Neural progenitor cell (in vitro differentiated cells): ENCODE data around the gene ZNF324B. TPM values are rescaled to one million over a fixed set of nuclear protein-coding genes. Genes with fewer than 3 reads are reported as not detected.
A peak's percentile ranks its signal among the peaks of the same experiment; 100 is the strongest.
"Not testable (repeated sequence)": the region's sequence is repeated elsewhere in the genome, so short reads cannot be mapped to it uniquely, and the experiment has no call there.

ENCODE experiments used
- DNase-seq: peaks from one replicate; pipeline ENCODE4 v3.0.0-alpha.2; 2016; ENCODE audit warnings: low spot score
- H2AFZ ChIP-seq: fragments of 200-600 bp; sonication (generic); replicated peaks from 2 replicates; pipeline ENCODE4 v1.6.1; 2016; ENCODE audit warnings: antibody characterized with exemption
- H3F3A ChIP-seq: fragments of 200-600 bp; sonication (generic); 2 replicates; pipeline ENCODE4 v1.6.1; 2016; ENCODE audit warnings: antibody characterized with exemption, low read depth
- H3K27ac ChIP-seq: fragments of 200-600 bp; sonication (generic); 2 replicates; pipeline ENCODE4 v1.5.1; 2016; ENCODE audit warnings: mild to moderate bottlenecking
- H3K27me3 ChIP-seq: fragments of 200-600 bp; sonication (generic); 2 replicates; pipeline ENCODE4 v1.6.1; 2016; ENCODE audit warnings: mild to moderate bottlenecking, moderate library complexity
- H3K36me3 ChIP-seq: fragments of 200-600 bp; sonication (generic); 2 replicates; pipeline ENCODE4 v1.5.1; 2016
- H3K4me1 ChIP-seq: fragments of 200-600 bp; sonication (generic); 2 replicates; pipeline ENCODE4 v1.6.1; 2016; ENCODE audit warnings: mixed run types
- H3K4me2 ChIP-seq: fragments of 200-600 bp; sonication (generic); 2 replicates; pipeline ENCODE4 v1.6.1; 2016
- H3K4me3 ChIP-seq: fragments of 200-600 bp; sonication (generic); 2 replicates; pipeline ENCODE4 v1.5.1; 2016
- H3K79me2 ChIP-seq: fragments of 200-600 bp; sonication (generic); 2 replicates; pipeline ENCODE4 v1.6.1; 2016; ENCODE audit warnings: low read depth
- H3K9ac ChIP-seq: fragments of 200-600 bp; sonication (generic); 2 replicates; pipeline ENCODE4 v1.6.1; 2016
- H3K9me3 ChIP-seq: fragments of 200-600 bp; sonication (generic); 2 replicates; pipeline ENCODE4 v1.5.1; 2016; ENCODE audit warnings: low read depth
- H4K20me1 ChIP-seq: fragments of 200-600 bp; sonication (generic); 2 replicates; pipeline ENCODE4 v1.6.1; 2016; ENCODE audit warnings: low read depth
- H3K27ac Mint-ChIP-seq: 3 replicates; pipeline ENCODE4 v1.8.0; 2021; ENCODE audit warnings: mixed read lengths
- H3K27me3 Mint-ChIP-seq: 2 replicates; pipeline ENCODE4 v1.8.0; 2022; ENCODE audit warnings: low read depth, mild to moderate bottlenecking, inconsistent platforms, moderate library complexity, mixed read lengths; ENCODE audit not compliant: insufficient read depth
- H3K36me3 Mint-ChIP-seq: 3 replicates; pipeline ENCODE4 v1.8.0; 2021; ENCODE audit warnings: mixed read lengths
- H3K4me1 Mint-ChIP-seq: 3 replicates; pipeline ENCODE4 v1.8.0; 2021; ENCODE audit warnings: mixed read lengths
- H3K4me3 Mint-ChIP-seq: 3 replicates; pipeline ENCODE4 v1.8.0; 2021; ENCODE audit warnings: mild to moderate bottlenecking, moderate library complexity, mixed read lengths
- H3K9me3 Mint-ChIP-seq: 3 replicates; pipeline ENCODE4 v1.8.0; 2020; ENCODE audit warnings: mixed read lengths
- EZH2 ChIP-seq: fragments of 200-600 bp; sonication (generic); IDR thresholded peaks from 2 replicates; pipeline ENCODE4 v1.6.1; 2017; ENCODE audit warnings: antibody characterized with exemption, mild to moderate bottlenecking, moderate library complexity
- EZH2phosphoT487 ChIP-seq: fragments of 200-600 bp; sonication (generic); IDR thresholded peaks from 2 replicates; pipeline ENCODE4 v1.6.1; 2017; ENCODE audit warnings: antibody characterized with exemption
- total RNA-seq: library from RNA; depleted of rRNA; stranded (reverse); fragments of >200 nt; gene quantifications from 2 replicates; pipeline ENCODE4 v1.2.3, GENCODE V29; 2015; ENCODE audit warnings: low replicate concordance
- TF ChIP-seq, protein P1 (sequence below): fragments of 200-600 bp; sonication (generic); IDR thresholded peaks from 2 replicates; pipeline ENCODE4 v1.5.1; 2017; ENCODE audit warnings: antibody characterized with exemption, mild to moderate bottlenecking

ZNF324B gene
- total RNA-seq, 1 donor from 2014 or later, result 3.2 TPM

DNA sequence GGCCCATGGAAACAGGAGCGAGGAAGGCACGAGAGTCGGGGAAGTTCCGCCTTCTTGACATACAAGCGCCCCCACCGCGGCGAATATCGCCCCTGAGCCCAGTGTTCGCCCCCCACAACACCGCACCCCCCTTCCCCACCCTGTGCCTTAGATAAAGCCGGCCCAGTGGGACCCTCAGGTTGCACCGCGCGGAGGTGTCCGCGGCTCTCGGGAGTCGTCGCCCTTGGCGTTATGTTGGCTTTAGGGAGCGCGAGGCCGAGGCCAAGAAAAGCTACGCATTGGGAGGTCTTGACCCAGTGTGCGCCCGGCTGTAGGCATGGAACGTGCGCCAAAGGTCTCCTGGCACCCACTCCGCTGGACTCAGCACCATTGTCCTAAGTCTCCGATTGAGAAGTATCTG lies 10.9 kb upstream of the ZNF324B start:
- no peak overlapping the region for H3K9ac ChIP-seq
- no peak overlapping the region for H3K27ac ChIP-seq
- H2AFZ ChIP-seq, result peak overlapping the region; percentile 26
- Mint-ChIP-seq H3K27ac (peak overlapping the region; percentile 90), H3K4me3 (peak overlapping the region; percentile 86), H3K4me1 (peaks cover 9% of the 10 kb centered on the region), H3K9me3 (peaks cover 46% of the 10 kb centered on the region), H3K36me3 (peaks cover 33% of the 10 kb centered on the region), H3K27me3 (peaks cover 4% of the 10 kb centered on the region)
- no peak overlapping the region for H3K4me2 ChIP-seq
- TF ChIP-seq, protein P1, sequence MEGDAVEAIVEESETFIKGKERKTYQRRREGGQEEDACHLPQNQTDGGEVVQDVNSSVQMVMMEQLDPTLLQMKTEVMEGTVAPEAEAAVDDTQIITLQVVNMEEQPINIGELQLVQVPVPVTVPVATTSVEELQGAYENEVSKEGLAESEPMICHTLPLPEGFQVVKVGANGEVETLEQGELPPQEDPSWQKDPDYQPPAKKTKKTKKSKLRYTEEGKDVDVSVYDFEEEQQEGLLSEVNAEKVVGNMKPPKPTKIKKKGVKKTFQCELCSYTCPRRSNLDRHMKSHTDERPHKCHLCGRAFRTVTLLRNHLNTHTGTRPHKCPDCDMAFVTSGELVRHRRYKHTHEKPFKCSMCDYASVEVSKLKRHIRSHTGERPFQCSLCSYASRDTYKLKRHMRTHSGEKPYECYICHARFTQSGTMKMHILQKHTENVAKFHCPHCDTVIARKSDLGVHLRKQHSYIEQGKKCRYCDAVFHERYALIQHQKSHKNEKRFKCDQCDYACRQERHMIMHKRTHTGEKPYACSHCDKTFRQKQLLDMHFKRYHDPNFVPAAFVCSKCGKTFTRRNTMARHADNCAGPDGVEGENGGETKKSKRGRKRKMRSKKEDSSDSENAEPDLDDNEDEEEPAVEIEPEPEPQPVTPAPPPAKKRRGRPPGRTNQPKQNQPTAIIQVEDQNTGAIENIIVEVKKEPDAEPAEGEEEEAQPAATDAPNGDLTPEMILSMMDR, result no peak
- no peak for TF ChIP-seq EZH2phosphoT487
- no peaks in the 10 kb centered on the region for H4K20me1 ChIP-seq
- H3K36me3 ChIP-seq, result no peaks in the 10 kb centered on the region
- H3F3A ChIP-seq, result no peaks in the 10 kb centered on the region
- H3K27me3 ChIP-seq, result peaks cover 22% of the 10 kb centered on the region
- H3K79me2 ChIP-seq, result no peaks in the 10 kb centered on the region
- H3K4me3 ChIP-seq, result peak overlapping the region; percentile 37
- H3K4me1 ChIP-seq, result no peaks in the 10 kb centered on the region
- peaks cover under 1% of the 10 kb centered on the region for H3K9me3 ChIP-seq
- DNase-seq, result no peak

DNA sequence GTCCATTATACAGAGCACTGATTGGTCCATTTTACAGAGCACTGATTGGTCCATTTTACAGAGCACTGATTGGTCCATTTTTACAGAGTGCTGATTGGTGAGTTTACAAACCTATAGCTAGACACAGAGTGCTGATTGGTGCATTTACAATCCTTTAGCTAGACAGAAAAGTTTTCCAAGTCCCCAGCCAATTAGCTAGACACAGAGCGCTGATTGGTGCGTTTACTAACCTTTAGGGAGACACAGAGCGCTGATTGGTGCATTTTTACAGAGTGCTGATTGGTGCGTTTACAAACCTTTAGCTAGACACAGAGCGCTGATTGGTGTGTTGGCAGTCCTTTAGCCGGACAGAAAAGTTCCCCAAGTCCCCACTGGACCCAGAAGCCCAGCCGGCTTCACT lies 8.4 kb upstream of the ZNF324B start:
- not testable (repeated sequence) for H4K20me1 ChIP-seq, H3K9me3 ChIP-seq, H3K4me2 ChIP-seq, H3K4me3 Mint-ChIP-seq, H3K27ac ChIP-seq, H3K4me3 ChIP-seq, H3K27ac Mint-ChIP-seq, DNase-seq, H3K4me1 Mint-ChIP-seq, H3K36me3 ChIP-seq, H2AFZ ChIP-seq, H3K9ac ChIP-seq, H3F3A ChIP-seq, H3K79me2 ChIP-seq, H3K4me1 ChIP-seq
- H3K36me3 Mint-ChIP-seq, result peaks cover 16% of the 10 kb centered on the region
- peaks cover 13% of the 10 kb centered on the region for H3K27me3 Mint-ChIP-seq
- H3K27me3 ChIP-seq, result peaks cover 29% of the 10 kb centered on the region
- peaks cover 36% of the 10 kb centered on the region for H3K9me3 Mint-ChIP-seq

DNA sequence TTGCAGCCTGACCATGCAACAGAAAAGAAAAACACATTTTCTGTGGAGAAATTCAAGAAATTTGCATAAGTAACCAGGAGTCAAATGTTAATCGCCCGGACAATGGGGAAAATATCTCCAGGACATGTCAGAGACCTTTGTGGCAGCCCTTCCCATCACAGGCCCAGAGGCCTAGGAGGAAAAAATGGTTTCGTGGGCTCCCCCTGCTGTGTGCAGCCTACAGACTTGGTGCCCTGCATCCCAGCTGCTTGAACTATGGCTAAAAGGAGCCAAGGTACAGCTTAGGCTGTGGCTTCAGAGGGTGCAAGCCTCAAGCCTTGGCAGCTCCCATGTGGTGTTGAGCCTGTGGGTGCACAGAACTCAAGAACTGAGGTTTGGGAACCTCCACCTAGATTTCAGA lies 2.6 kb upstream of the ZNF324B start:
- H3K9ac ChIP-seq, H3K27ac Mint-ChIP-seq, H3K9me3 ChIP-seq, H3F3A ChIP-seq, H2AFZ ChIP-seq, H3K36me3 Mint-ChIP-seq, H3K4me1 ChIP-seq, H4K20me1 ChIP-seq, DNase-seq, H3K27ac ChIP-seq, H3K4me3 ChIP-seq, H3K79me2 ChIP-seq, H3K4me2 ChIP-seq, H3K36me3 ChIP-seq: not testable (repeated sequence)
- peak overlapping the region; percentile 30 for H3K4me3 Mint-ChIP-seq
- H3K9me3 Mint-ChIP-seq, result peaks cover 29% of the 10 kb centered on the region
- H3K4me1 Mint-ChIP-seq, result peaks cover 12% of the 10 kb centered on the region
- H3K27me3 Mint-ChIP-seq, result peaks cover 20% of the 10 kb centered on the region
- peaks cover 55% of the 10 kb centered on the region for H3K27me3 ChIP-seq

DNA sequence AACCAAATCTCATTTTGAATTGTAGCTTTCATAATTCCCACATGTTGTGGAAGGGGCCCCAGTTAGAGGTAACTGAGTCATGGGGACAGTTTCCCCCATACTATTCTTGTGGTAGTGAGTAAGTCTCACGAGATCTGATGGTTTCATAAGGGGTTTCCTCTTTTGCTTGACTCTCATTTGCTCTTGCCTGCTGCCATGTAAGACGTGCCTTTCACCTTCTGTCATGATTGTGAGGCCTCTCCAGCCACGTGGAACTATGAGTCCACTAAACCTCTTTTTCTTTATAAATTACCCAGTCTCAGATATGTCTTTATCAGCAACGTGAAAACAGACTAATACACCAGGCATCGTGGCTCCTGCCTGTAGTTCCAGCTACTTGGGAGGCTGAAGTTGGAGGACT lies 1.4 kb upstream of the ZNF324B start:
- H3K9ac ChIP-seq, H3K4me1 ChIP-seq, H3K27ac ChIP-seq, H3F3A ChIP-seq, H3K27ac Mint-ChIP-seq, H2AFZ ChIP-seq, H3K36me3 ChIP-seq, DNase-seq, H4K20me1 ChIP-seq, H3K9me3 ChIP-seq, H3K4me2 ChIP-seq, H3K4me3 ChIP-seq, H3K79me2 ChIP-seq: not testable (repeated sequence)
- Mint-ChIP-seq H3K4me1 (peaks cover 12% of the 10 kb centered on the region), H3K36me3 (peaks cover 12% of the 10 kb centered on the region), H3K27me3 (peaks cover 20% of the 10 kb centered on the region), H3K4me3 (peak overlapping the region; percentile 11), H3K9me3 (peaks cover 27% of the 10 kb centered on the region)
- H3K27me3 ChIP-seq, result peaks cover 44% of the 10 kb centered on the region

DNA sequence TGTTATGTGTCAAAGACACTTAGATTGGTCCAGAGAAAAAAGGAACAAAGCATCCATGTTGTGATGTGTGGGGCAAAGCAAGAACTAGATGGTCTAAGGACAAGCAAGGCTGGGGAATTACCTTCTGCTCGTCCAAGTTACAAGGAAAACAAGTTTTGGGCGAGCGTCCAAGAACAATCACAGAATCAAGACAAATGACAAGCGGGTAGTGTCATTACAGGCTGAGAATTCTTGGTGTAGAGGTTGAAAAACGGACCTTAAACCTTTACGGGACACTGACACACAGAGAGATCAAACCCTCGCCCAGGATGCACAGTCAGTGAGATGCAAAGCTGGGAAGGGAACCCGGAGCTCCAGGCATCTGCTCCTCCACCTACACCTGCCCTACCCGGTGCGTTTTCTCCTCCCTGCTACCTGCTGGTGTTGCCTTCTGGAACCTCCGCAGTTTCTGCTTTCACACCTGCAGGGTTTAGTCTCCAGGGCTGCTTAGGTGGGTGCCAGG lies 515 bp upstream of the ZNF324B start:
- no peaks in the 10 kb centered on the region for H3K79me2 ChIP-seq
- H3K4me1 ChIP-seq, result no peaks in the 10 kb centered on the region
- peak overlapping the region; percentile 83 for H3K4me3 ChIP-seq
- peaks cover 12% of the 10 kb centered on the region for H3K4me1 Mint-ChIP-seq
- H4K20me1 ChIP-seq, result no peaks in the 10 kb centered on the region
- no peaks in the 10 kb centered on the region for H3K36me3 ChIP-seq
- no peak overlapping the region for H3K9ac ChIP-seq
- H3K4me3 Mint-ChIP-seq, result peak overlapping the region; percentile 91
- H3K4me2 ChIP-seq, result peak overlapping the region; percentile 85
- peaks cover 20% of the 10 kb centered on the region for H3K27me3 Mint-ChIP-seq
- no peak for DNase-seq
- H2AFZ ChIP-seq, result peak overlapping the region; percentile 88
- peaks cover 27% of the 10 kb centered on the region for H3K9me3 Mint-ChIP-seq
- peaks cover 4% of the 10 kb centered on the region for H3K9me3 ChIP-seq
- no peak overlapping the region for H3K27ac ChIP-seq
- TF ChIP-seq EZH2phosphoT487 (no peak), EZH2 (no peak)
- TF ChIP-seq, protein P1, result no peak
- H3K27me3 ChIP-seq, result peaks cover 36% of the 10 kb centered on the region
- no peaks in the 10 kb centered on the region for H3F3A ChIP-seq
- no peak overlapping the region for H3K27ac Mint-ChIP-seq
- H3K36me3 Mint-ChIP-seq, result peaks cover 12% of the 10 kb centered on the region
